ENCODE results near the gene DNPH1.

DNPH1 gene

DNA sequence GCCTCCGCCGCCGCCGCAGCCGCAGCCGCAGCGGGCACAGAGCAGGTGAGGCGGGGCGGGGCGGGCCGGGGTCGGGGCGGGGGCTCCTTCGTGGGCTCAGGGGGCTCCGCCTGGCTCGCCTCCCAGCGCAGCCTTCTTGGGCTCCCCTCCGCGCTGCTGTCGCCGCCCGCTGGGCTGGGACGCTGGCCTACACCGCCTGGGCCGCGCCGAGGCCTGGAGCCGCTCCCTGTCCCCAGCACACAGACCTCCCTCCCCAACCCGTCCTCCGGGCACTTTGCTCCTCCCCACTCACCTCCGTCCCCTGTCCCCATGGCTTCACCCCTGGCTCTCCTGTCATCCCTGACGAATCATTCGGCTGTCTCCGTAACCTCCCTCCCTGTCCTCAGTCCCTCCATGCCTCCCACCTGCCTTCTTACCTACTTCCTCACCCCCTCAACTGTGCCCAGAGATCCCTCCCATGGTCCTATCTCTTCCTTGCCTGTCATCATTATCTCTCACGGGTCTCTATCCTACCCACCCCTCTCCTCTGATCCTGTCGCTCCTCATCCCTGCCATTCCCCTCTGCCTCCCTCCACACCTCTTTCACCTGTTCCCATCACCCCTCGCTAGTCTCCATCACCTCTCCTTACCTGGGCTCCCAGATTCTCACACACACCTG lies 14.5 kb upstream of the DNPH1 start:
- DNase-seq, result no peak

DNA sequence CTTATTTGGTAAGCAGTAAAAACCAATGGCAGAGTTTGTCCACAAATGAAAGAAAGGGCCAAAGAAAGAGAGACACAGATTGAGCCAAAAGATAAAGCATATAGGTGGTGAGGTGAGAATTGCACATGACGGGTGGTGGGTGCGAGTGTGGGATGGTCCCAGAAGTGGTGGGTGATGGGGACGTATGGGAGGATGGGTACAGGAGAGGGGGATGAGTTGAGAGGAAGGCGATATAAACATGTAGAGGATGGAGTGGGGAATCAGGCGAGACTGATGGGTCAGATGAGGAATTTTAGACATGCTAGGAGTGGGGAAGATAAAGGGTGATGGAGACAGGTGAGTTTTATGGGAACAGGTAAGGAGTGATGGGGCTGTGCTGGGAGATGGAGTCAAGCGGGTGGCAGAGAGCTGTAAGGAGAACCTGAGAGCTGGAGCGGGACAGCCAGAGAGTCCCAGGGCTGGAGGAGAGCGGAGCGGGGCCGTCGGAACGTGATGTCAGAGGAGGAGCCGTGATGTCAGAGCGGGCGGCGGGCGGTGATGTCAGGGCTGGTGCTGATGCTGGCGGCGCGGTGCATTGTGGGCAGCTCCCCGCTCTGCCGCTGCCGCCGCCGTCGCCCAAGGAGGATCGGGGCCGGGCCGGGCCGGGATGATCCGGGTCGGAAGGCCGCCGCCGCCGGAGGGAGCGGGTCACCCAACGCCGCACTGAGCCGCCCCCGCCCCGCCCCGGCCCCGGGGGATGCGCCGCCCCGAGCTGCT lies 13.8 kb upstream of the DNPH1 start, which contains the start of gene TTBK1:
Gene TTBK1, plus strand, starts transcription at position 574 of the 756 bp plus-strand sequence. CDS start 3,180 bp downstream, outside the sequence.
- DNase-seq, result no peak

DNA sequence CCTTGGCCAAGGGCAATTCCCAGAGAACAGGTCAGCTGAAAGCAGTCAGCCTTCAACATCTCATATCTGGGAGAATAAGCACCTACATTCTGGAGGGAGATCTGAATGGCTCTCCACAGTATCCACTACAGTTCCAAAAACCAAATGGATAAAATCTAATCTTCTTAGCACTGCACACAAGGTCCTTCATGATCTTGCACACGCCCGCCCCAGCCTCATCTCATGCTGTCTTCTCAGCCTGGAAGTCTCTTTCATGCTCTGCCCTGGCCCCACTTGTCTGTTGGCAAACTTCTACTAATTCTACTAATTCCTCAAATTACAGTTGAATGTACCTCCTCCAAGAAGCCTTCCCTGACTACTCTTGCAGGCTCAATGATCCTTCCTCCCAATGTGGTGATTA lies 12.2 kb upstream of the DNPH1 start:
- no peak for DNase-seq

DNA sequence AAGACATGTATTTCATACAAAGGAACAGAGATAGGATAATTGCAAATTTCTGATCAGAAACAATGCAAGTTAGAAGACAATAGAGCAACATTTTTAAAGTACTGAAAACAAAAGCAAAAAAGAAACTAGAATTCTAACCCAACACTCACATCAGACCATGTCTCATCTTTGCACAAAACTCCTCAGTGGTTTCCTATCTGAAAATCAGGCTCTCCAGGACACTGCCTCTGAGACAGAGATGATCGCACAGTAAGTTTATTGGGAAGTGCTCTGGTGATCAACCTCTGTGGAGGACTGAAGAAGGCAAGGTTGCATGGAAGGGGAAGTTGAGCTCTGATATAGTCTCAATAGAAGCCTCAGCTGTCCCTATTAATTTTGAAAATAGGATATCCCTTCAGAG lies 11.7 kb upstream of the DNPH1 start:
- DNase-seq, result peak; percentile 4 to 10

DNA sequence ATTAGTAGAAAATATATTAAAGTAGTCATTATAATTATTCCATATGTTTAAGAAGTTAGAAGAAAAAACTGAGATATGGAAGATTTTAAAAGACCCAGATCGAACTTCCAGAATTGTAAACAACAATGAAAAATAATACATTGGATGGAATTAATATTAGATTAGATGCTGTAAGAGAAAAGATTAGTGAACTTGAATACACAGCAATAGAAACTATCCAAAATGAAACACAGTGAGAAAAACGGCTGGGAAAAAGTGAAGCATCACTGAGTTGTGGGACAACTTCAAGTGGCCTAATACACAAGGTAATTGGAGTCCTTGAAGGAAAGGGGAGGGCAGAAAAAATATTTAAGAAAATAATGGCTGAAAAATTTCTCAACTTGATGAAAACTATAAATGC lies 9.8 kb upstream of the DNPH1 start:
- DNase-seq, result no peak

DNA sequence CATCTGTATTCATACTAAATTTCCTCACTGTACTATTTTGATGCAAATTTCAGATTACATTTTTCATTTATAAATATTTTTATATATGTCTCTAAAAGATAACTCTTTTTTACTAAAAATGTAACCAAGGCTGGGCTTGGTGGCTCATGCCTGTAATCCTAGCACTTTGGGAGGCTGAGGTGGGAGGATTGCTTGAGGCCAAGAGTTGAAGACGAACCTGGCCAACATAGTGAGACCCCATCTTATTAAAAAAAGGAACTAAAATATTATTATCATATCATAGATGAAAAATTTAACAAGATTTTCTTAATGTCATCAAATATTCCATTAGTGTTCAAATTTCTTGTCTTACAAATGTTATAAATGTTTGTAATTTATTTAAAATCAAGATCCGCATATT lies 6.6 kb upstream of the DNPH1 start:
- DNase-seq, result no peak

DNA sequence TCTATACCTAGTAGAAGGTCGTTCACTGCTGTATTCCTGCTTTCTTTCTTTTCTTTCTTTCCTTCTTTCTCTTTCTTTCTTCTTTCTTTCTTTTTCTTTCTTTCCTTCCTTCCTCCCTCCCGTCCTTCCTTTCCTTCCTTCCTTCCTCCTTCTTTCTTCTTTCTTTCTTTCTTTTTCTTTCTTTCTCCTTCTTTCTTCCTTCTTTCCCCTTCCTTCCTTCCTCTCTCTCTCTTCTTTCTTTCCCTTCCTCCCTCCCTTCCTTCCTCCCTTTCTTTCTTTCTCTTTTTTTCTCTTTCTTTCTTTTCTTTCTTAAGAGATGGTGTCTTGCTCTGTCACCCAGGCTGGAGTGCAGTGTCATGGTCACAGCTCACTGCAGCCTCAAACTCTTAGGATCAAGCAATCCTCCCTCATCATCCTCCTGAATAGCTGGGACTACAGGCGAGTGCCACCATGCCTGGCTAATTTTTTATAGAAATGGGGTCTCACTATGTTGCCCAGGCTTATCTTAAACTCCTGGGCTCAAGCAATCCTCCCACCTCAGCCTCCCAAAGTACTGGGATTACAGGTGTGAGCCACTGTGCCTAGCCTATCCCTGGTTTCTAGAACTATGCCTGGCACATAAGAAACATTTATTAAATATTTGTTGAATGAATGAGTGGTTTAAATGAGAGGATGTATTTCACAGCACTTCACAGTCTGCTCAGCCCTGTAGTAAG lies 2.6 kb upstream of the DNPH1 start:
- DNase-seq, result no peak

DNA sequence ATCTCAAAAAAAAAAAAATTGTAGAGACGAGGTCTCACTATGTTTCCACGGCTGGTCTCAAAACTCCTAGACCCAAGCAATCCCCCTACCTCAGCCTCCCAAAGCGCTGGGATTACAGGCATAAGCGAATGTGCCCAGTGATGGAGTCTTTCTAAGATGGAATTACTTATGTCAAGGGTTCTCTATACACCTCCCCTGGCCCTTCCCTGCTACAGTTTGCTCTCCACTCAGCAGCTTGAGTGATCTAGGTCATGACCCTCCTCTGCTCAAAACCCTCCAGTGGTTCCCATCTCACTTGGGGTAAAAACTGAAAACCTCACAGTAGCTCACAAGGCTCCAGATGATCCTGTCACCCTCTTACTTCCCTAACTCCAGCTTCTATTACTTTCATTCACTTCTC lies 1.8 kb upstream of the DNPH1 start:
- no peak for DNase-seq

DNA sequence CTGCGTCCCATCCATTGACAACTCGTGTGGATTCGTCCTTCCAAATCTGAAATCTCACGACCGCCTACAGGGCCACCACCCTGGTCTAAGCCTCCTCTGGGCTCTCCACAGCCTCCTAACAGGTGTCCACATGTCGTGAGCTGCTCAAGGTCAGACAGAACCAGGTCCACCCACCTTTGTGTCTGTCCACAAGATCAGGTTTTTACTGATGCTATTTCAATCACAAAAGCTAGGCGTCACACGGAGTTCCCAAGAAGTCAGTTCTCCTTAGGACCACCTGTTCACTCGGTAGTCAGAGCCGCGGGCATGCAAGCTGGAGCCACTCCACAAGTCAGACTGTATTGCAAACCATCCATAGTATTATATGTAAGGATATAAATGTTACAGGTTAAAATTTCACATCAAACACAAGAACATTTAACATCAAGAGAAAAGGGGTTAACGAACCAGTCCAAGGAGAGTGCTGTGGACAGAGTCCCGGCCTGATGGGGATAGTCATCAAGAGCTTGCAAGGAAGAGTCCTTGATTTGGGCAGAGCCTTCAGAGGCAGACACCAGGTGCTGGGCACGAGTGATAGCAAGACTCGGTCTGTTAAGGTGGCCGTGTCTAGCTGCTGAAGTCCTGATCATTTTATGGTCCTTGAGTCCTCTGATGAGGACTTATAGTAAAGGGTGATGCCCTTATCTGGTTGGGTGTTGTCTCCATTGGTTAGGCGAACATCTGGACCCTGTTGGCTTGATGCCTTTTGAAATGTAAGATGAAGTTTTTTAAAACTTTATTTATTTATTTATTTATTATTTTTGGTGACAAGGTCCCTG lies 731 bp upstream of the DNPH1 start:
- no peak for DNase-seq

DNA sequence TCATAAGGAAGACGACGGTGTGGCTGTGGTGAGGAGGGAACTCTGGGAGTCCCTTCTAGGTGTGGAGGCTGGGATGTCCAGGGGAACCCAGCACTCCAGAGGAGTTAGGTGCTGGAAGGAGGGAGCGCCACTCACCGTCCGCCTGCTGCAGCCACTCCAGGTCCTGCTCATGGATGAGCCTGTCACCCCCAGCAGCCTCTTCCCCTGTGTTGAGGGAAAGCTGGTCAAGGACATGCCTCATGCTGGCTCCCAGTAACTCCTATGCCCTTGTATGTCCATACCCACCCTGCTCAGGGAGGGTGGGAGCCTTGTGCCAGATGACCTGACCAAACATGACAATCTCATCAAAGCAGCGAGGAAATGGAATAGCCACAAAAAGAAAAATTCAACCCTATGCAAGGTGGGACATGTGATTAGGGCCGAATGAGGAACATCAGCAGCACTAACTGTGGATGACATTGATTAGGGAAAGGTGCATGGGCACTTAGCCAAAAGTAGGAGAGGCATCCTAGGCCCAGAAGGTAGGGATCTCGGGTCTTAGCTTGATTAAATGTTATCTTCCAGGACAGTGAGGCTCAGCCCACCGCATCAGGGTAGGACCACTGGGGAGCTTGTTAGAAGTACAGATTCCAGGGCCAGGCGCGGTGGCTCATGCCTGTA lies 3.0 kb downstream of the DNPH1 start:
- DNase-seq, result no peak

DNA sequence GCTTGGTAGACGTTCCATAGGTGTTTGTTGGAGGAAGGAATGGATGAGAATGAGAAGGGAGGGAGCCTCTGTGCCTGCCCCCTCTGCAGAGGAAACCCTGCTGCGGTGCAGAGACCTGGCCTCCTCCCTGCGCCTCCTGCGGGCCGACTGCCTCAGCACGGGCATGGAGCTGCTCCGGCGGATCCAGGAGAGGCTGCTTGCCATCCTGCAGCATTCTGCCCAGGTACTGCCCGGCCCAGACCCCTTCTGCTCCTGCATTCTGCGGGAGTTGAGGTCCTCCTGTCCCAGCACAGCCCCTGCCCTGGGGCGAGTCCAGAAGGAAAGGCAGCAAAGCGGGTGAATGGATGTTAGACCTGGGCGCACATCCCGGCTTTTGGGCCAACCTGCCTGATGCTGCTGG lies 6.1 kb downstream of the DNPH1 start:
- no peak for DNase-seq

DNA sequence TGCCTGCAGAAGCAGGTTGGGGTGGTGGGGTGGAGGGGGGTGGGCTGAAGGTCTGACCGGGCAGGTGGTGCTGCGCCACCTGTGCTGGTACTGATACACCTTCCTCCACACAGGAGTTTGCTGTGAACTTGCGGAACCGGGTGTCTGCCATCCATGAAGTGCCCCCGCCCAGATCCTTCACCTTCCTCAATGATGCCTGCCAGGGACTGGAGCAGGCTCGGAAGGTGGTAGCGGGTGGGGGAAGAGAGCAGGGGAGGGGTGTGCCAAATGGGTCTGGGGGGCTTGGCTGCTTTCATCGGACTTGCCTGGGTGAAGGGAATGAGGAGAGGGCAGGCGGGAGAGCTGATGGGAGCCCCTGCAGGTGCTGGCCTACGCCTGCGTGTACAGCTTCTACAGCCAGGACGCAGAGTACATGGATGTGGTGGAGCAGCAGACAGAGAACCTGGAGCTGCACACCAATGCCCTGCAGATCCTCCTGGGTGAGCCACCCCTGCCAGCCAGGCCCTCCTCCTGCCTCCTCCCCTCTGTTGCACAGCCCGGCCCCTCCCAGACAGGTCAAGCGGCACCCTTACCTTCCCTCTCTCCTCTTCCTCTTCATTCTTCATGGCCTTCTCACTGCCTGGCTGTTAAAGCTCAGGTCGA lies 6.7 kb downstream of the DNPH1 start:
- DNase-seq, result no peak

DNA sequence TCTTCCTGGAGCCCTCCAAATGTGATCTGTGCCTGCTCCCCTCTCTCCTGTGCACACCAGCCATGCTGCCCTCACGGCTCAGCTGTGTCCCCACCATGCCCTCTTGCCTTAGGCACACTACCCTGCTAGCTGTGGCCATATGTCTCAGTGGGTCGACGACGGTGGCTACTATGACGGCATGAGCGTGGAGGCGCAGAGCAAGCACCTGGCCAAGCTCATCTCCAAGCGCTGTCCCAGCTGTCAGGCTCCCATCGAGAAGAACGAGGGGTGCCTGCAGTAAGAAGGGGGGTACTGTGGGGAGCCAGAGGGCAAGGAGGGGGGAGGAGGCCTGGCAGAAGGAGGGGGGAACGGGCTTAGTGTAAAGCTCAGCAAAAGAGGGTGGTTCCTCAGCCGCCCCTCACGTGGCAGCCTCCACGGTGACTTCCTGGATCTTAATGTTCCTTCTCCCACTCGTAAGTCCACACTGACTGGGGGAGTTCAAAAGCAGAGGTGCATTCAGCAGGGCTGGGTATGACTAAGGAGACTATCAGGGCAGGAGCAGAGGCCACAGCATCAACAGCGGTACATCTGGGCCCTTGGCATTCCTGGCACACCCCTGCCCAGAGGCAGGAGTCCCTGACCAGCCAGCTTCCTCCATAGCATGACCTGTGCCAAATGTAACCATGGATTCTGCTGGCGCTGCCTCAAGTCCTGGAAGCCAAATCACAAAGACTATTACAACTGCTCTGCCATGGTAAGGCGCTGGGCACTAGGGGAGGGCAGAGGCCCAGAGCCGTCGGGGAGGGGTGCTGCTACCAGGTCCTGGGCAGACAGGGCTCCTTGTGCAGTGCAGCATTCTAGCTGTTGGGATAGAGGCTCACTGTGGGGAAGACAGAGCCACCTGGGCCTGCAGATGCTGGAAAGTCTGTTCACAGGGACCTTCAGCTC lies 8.0 kb downstream of the DNPH1 start:
- DNase-seq, result peak; percentile 13 to 64

DNA sequence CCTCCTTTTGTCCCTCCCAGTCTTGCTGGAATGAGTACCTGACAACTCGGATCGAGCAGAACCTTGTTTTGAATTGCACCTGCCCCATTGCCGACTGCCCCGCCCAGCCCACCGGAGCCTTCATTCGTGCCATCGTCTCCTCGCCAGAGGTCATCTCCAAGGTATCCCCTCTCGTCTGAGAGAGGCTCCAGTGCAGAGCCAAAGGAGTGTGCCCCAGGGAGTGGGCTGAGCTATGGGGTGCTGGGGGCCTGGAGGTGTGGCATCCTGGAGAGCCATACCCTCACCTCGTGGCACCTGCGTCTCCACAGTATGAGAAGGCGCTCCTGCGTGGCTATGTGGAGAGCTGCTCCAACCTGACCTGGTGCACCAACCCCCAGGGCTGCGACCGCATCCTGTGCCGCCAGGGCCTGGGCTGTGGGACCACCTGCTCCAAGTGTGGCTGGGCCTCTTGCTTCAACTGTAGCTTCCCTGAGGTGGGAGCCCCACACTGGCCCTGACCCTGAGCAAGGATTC lies 8.8 kb downstream of the DNPH1 start:
- DNase-seq, result no peak

DNA sequence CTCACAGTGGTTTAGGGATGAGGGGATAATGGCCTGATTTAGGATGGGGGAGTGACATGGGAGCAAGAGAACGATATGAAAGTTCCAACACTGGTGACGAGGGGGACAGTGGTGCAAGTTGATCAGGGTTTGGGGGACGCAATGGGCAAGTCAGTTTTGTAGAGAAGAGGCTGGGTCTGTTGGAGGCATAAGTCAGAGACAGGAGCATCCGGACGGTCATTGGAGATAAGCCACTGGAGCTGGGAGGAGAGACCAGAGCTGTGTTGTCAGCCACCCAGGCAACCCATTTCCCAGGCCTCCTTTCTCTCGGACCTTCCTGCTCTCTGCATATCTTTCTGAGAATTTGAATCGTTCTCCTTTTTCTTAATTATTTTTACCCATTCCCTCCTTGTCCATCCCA lies 9.5 kb downstream of the DNPH1 start:
- no peak for DNase-seq

DNA sequence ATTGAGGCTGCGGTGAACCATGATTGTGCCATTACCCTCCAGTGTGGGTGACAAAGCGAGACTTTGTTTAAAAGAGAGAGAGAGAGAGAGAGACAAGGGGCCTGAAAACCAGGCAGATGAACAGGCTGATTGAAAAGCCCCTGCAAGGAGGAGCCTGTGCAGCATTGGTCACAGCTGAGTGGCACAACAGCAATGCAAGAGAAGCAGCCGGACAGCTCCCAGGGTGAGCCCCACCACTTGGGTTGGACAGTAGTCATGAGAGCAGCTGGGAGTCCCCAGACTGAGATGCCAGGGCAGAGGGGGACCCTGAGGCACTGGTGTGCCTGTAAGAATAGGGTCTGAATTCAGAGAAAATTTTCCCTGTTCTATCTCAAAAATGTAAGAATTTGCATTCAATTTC lies 10.2 kb downstream of the DNPH1 start:
- no peak for DNase-seq

DNA sequence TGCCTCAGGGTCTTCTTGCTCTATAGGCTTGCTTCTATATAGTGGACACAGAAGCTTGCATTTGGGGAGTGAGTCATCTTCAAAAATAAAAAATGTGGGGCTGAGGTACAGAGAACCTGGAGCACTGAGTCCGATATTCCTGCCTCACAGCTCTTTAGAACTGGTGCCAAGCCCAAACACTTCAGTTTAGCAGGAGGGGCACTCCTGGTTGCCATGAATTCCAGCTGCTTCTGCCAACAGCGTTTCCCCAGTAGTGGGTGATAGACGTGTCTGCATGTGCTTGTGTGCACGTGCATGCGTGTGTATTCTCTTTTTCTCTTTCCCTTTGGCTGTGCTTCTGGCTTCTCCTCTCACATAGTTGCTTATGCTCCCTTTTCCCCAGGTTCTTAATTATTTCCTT lies 11.9 kb downstream of the DNPH1 start:
- no peak for DNase-seq

DNA sequence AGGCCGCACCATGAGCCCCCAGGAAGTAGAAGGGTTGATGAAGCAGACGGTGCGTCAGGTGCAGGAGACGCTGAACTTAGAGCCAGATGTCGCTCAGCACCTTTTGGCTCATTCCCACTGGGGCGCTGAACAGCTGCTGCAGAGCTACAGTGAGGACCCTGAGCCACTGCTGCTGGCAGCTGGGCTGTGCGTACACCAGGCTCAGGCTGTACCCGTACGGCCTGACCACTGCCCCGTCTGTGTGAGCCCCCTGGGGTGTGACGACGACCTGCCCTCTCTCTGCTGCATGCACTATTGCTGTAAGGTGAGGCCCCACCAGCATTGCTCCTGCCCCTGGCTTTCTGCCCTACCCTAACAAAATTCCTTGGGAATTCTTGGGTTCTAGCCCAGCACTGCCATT lies 13.1 kb downstream of the DNPH1 start:
- no peak for DNase-seq

DNA sequence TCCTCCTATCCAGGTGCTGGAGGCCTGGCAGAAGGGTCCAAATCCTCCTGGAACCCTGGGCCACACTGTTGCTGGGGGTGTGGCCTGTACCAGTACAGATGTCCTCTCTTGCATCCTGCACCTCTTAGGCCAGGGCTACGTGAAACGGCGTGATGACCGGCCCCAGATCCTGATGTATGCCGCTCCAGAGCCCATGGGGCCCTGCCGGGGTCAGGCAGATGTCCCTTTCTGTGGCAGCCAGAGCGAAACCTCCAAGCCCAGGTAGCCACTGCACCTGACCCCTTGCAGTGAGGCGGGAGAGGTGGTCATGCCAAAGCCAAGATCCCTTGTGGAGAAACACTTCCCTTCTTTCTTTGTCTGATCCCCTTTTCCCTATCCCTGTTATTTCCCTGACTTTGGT lies 14.2 kb downstream of the DNPH1 start:
- DNase-seq, result no peak

DNA sequence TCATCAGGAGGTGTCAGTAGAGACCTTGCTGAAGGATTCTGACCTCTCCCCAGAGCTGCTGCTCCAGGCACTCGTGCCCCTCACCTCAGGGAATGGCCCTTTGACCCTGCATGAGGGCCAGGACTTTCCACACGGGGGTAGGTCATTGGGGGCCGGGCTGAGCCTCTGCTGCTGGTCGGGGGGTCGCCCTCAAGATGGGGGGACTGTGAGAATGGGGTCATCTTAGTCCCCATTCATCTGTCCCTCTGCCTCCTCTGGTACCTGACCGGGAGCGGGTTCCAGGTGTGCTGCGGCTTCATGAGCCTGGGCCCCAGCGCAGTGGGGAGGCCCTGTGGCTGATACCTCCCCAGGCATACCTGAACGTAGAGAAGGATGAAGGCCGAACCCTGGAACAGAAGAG lies 15.8 kb downstream of the DNPH1 start:
- DNase-seq, result no peak
